ENCODE data around the gene CEMIP. TPM values are rescaled to one million over a fixed set of nuclear protein-coding genes. Genes with fewer than 3 reads are reported as not detected.

Gene CEMIP
- total RNA-seq, 1 experiment from 2014 or later, result 3.5 TPM

DNA sequence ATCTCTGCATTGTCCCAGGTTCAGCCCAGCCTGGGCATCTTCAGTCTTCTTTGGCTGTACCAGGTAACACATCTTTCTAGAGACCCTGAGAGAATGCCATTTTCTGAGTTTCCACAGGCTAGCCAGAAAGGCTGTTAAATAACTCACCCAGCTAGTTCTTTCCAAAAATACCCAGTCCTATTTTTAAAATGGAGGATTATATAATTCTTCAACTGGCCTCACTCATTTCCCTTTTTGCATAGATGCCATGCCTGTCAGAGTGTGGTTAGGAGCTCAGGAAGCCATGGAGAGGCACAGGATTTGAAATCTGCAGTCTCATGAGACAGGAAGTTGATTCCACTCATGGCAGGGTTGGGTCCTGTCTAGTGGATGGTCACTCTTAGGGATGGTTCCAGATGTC, 39.8 kb downstream of the CEMIP start:
- no peak for ATAC-seq
- BruUV-seq (replicated peaks), result no TSS peak
- Histone ChIP-seq H3K4me2 (ENCODE audit: low read length) (no peak overlapping the region), H3K27me3 (ENCODE audit: insufficient read depth, low read length) (no peaks in the 10 kb centered on the region), H3K4me1 (ENCODE audit: control insufficient read depth in 1 of 2, insufficient read depth in 2 of 2, low read length in 2 of 2) (no peaks in the 10 kb centered on the region), H3K9me2 (ENCODE audit: insufficient read depth) (no peaks in the 10 kb centered on the region), H2AFZ (ENCODE audit: low read depth, low read length, poor library complexity, severe bottlenecking) (no peak overlapping the region), H3K27ac (ENCODE audit: low read depth, low read length) (no peak overlapping the region), H3K9ac (ENCODE audit: low read length) (no peak overlapping the region), H3K79me2 (ENCODE audit: insufficient read depth, low read length) (no peaks in the 10 kb centered on the region), H3K36me3 (ENCODE audit: control insufficient read depth in 1 of 2, insufficient read depth in 2 of 2, low read length in 2 of 2) (no peaks in the 10 kb centered on the region), H4K20me1 (ENCODE audit: insufficient read depth) (no peaks in the 10 kb centered on the region), H3K9me3 (ENCODE audit: control insufficient read depth in 1 of 2, insufficient read depth in 1 of 2, low read depth in 1 of 2, low read length in 2 of 2) (no peaks in the 10 kb centered on the region), H3K4me3 (replicated peaks in 1 of 2; ENCODE audit: low read depth in 1 of 2, low read length in 2 of 2) (no peak overlapping the region)
- intact Hi-C loops (cut with micrococcal nuclease), result no loop called here
- no peak for DNase-seq (ENCODE audit: low read depth, low spot score)
- ChIA-PET RAD21 (ENCODE audit: low non-redundant PET in 1 of 2, low total read pairs in 2 of 2, uncharacterized antibody in 2 of 2, unreplicated experiment in 2 of 2) (no interaction called here), CTCF (no interaction called here), POLR2A (no interaction called here)
- no peak for TF ChIP-seq POLR2A (IDR thresholded peaks at IDR 0.05; ENCODE audit: borderline replicate concordance, extremely low read depth, insufficient read depth, insufficient read length)
- no peak for TF ChIP-seq SP1 (IDR thresholded peaks at IDR 0.05; ENCODE audit: low read depth)
- TF ChIP-seq, protein P1, sequence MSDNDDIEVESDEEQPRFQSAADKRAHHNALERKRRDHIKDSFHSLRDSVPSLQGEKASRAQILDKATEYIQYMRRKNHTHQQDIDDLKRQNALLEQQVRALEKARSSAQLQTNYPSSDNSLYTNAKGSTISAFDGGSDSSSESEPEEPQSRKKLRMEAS (IDR thresholded peaks at IDR 0.05), result no peak
- TF ChIP-seq JUND (IDR thresholded peaks at IDR 0.05), result no peak
- TF ChIP-seq CEBPB (IDR thresholded peaks at IDR 0.05; ENCODE audit: low read depth), result no peak
- TF ChIP-seq, protein P2, sequence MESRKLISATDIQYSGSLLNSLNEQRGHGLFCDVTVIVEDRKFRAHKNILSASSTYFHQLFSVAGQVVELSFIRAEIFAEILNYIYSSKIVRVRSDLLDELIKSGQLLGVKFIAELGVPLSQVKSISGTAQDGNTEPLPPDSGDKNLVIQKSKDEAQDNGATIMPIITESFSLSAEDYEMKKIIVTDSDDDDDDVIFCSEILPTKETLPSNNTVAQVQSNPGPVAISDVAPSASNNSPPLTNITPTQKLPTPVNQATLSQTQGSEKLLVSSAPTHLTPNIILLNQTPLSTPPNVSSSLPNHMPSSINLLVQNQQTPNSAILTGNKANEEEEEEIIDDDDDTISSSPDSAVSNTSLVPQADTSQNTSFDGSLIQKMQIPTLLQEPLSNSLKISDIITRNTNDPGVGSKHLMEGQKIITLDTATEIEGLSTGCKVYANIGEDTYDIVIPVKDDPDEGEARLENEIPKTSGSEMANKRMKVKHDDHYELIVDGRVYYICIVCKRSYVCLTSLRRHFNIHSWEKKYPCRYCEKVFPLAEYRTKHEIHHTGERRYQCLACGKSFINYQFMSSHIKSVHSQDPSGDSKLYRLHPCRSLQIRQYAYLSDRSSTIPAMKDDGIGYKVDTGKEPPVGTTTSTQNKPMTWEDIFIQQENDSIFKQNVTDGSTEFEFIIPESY (IDR thresholded peaks at IDR 0.05; ENCODE audit: extremely low read depth, insufficient replicate concordance, low read length), result no peak
- TF ChIP-seq FOSL1 (IDR thresholded peaks at IDR 0.05; ENCODE audit: low read depth), result no peak

DNA sequence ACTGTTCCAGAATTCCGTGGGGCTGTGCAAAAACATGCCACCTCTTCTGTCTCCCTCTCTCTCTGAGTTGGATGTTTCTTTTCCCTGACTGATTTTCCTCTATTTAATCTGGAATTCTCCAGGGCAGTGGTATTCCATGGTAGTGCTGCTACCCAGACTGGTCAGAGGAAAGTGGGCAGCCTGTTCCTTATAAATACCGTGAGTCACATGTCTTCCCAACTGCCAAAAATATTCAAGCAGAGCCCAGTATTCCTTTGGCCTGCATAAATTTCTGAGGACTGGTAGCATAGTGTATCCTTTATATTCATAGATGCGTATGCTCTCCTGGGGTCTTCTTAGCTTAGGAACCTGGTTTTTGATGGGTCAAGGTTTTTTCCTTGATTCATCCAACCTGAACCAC, 40.9 kb downstream of the CEMIP start:
- no peak for ATAC-seq
- Histone ChIP-seq H3K4me1 (ENCODE audit: control insufficient read depth in 1 of 2, insufficient read depth in 2 of 2, low read length in 2 of 2) (no peaks in the 10 kb centered on the region), H3K27ac (ENCODE audit: low read depth, low read length) (no peak overlapping the region), H3K27me3 (ENCODE audit: insufficient read depth, low read length) (no peaks in the 10 kb centered on the region), H3K9me3 (ENCODE audit: control insufficient read depth in 1 of 2, insufficient read depth in 1 of 2, low read depth in 1 of 2, low read length in 2 of 2) (no peaks in the 10 kb centered on the region), H3K4me3 (replicated peaks in 1 of 2; ENCODE audit: low read depth in 1 of 2, low read length in 2 of 2) (no peak overlapping the region), H3K79me2 (ENCODE audit: insufficient read depth, low read length) (no peaks in the 10 kb centered on the region), H3K4me2 (ENCODE audit: low read length) (no peak overlapping the region), H2AFZ (ENCODE audit: low read depth, low read length, poor library complexity, severe bottlenecking) (no peak overlapping the region), H3K9ac (ENCODE audit: low read length) (no peak overlapping the region), H3K36me3 (ENCODE audit: control insufficient read depth in 1 of 2, insufficient read depth in 2 of 2, low read length in 2 of 2) (no peaks in the 10 kb centered on the region), H3K9me2 (ENCODE audit: insufficient read depth) (no peaks in the 10 kb centered on the region), H4K20me1 (ENCODE audit: insufficient read depth) (no peaks in the 10 kb centered on the region)
- POLR2A ChIA-PET, result no interaction called here
- no peak for DNase-seq (ENCODE audit: low read depth, low spot score)
- RAD21 ChIA-PET (ENCODE audit: low non-redundant PET in 1 of 2, low total read pairs in 2 of 2, uncharacterized antibody in 2 of 2, unreplicated experiment in 2 of 2), result no interaction called here
- BruUV-seq (replicated peaks), result no TSS peak
- CTCF ChIA-PET, result no interaction called here
- intact Hi-C loops (cut with micrococcal nuclease), result no loop called here
- TF ChIP-seq RAD21 (IDR thresholded peaks at IDR 0.05; ENCODE audit: low read depth) (no peak), POLR2A (IDR thresholded peaks at IDR 0.05; ENCODE audit: borderline replicate concordance, extremely low read depth, insufficient read depth, insufficient read length) (no peak), JUND (IDR thresholded peaks at IDR 0.05) (no peak), YY1 (IDR thresholded peaks at IDR 0.05; ENCODE audit: extremely low read depth, insufficient replicate concordance, low read depth, low read length) (no peak), ZNF274 (IDR thresholded peaks at IDR 0.05; ENCODE audit: low read depth, low read length) (no peak), EZH2phosphoT487 (IDR thresholded peaks at IDR 0.05; ENCODE audit: borderline replicate concordance) (no peak)
- TF ChIP-seq, protein P2 (IDR thresholded peaks at IDR 0.05; ENCODE audit: extremely low read depth, insufficient replicate concordance, low read length), result no peak
- TF ChIP-seq, protein P3, sequence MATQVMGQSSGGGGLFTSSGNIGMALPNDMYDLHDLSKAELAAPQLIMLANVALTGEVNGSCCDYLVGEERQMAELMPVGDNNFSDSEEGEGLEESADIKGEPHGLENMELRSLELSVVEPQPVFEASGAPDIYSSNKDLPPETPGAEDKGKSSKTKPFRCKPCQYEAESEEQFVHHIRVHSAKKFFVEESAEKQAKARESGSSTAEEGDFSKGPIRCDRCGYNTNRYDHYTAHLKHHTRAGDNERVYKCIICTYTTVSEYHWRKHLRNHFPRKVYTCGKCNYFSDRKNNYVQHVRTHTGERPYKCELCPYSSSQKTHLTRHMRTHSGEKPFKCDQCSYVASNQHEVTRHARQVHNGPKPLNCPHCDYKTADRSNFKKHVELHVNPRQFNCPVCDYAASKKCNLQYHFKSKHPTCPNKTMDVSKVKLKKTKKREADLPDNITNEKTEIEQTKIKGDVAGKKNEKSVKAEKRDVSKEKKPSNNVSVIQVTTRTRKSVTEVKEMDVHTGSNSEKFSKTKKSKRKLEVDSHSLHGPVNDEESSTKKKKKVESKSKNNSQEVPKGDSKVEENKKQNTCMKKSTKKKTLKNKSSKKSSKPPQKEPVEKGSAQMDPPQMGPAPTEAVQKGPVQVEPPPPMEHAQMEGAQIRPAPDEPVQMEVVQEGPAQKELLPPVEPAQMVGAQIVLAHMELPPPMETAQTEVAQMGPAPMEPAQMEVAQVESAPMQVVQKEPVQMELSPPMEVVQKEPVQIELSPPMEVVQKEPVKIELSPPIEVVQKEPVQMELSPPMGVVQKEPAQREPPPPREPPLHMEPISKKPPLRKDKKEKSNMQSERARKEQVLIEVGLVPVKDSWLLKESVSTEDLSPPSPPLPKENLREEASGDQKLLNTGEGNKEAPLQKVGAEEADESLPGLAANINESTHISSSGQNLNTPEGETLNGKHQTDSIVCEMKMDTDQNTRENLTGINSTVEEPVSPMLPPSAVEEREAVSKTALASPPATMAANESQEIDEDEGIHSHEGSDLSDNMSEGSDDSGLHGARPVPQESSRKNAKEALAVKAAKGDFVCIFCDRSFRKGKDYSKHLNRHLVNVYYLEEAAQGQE (IDR thresholded peaks at IDR 0.05; ENCODE audit: low read depth), result no peak
- TF ChIP-seq, protein P1 (IDR thresholded peaks at IDR 0.05), result no peak

Data from HCT116 (cell line).